CD4-positive, alpha-beta T cell treated with Interleukin-15 for 1 hour (primary cell): ENCODE data around the gene SLC22A6.
A peak's percentile ranks its signal among the peaks of the same experiment; 100 is the strongest.

ENCODE experiments used
- DNase-seq: peaks from one replicate; pipeline ENCODE4 v3.0.0-alpha.2; 2020

Gene SLC22A6, protein sequence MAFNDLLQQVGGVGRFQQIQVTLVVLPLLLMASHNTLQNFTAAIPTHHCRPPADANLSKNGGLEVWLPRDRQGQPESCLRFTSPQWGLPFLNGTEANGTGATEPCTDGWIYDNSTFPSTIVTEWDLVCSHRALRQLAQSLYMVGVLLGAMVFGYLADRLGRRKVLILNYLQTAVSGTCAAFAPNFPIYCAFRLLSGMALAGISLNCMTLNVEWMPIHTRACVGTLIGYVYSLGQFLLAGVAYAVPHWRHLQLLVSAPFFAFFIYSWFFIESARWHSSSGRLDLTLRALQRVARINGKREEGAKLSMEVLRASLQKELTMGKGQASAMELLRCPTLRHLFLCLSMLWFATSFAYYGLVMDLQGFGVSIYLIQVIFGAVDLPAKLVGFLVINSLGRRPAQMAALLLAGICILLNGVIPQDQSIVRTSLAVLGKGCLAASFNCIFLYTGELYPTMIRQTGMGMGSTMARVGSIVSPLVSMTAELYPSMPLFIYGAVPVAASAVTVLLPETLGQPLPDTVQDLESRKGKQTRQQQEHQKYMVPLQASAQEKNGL

DNA sequence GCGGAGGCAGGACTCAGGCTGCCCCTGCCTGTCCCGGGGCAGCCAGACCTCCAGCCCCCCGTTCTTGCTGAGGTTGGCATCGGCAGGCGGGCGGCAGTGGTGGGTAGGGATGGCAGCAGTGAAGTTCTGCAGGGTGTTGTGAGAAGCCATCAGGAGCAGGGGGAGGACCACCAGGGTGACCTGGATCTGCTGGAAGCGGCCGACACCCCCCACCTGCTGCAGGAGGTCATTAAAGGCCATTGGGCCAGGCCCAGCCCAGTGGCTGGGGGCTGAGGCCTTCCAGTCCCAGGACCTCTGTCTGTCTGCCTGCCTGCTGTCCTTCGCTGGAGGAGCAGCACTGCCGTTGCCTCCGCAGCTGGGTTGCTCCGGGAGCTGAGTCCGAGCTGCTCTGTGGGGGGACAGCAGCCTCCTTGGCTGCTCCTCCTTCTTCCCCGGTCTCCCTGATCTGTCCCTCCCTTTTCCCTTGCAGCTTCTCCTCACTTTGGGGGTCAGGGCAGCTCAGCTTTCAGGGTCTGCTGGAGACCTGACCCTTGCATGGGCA is at the start of gene SLC22A6:
Gene SLC22A6, minus strand, starts transcription at position 517 of the 541 bp plus-strand sequence. Its CDS starts 277 bp downstream, at position 240.
- DNase-seq, result no peak

DNA sequence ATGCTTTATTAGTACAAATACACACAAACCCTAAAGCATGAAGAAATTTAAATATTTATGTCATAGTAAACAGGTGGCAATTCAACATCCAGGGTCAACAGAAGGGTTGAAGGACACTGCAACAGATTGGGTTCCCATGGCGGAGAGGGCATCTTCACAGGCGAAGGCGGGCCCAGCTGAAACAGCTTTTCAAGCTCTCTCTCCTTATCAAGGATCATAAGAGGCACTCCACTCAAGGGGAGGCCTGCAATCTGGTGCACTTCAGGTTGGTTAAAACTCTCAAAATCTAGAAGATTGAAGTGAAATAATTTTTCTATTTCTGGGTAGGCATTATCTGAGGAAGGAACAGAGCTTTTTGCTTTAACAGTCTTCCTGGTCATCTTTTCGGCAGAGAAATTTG is 47.7 kb upstream of the SLC22A6 start:
- no peak for DNase-seq

- peak; percentile 75 for DNase-seq
Observed at GRCh38 chr11:63023841-63024648, 39.3 kb upstream of the SLC22A6 start.

DNA sequence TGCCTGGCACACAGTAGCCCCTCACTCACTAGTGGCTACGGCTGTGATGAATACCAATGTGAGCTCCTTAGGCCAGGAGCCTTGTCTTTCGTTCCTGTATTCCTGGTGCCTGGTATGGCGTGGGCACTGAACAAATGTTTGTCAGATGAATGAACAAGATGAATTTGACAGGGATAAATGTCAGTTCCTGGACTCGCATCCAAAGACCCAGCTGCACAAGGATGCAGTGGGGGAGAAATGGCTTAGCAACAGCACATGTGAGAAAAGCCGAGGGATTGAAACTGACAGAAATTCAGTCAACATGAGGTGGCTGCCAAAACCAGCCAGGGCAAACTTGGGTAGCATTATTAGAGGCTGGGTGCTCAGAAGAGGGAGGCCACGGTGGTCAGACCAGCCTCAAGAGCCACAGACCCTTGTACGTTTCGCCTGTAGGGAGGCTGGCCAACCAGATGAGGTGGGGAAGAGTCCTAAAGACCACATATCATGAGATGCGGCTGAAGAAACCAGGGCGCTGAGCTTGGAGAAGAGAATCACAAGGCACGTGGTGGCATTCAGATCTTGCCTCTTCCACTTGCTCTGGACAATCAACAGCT is 38.6 kb upstream of the SLC22A6 start:
- DNase-seq, result no peak

GRCh38 chr11:63022441-63022840 is 37.7 kb upstream of the SLC22A6 start:
- DNase-seq, result no peak

DNA sequence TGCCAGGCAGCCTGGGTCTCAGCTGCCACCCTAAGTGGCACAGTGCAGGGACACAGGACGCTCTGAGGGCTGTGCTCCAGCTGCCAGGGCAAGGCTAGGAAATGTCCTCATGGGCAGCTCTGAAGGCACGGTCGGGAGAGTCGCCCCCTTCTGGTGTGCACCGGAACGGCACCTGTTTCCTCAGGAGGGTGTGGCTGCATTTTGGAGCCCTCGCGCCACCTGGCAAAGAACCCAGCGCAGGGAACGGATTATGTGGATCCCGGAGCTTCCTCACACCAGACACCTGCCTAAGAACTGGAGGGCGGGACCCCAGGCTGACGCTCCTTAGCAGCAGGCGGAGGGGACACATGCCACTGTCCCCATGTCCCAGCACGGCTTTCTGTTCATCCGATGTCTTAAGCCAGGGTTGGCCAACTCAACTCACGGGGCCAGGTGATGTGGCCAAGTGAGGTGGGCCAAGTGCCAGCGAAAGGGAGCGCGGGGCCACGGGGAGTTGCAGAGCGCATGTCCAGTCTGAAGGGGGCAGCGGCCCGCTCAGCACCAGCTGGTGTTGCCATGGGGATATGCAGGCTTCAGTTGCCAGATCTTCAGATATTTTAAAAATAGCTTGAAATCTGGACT is 36.0 kb upstream of the SLC22A6 start:
- DNase-seq, result no peak

- no peak for DNase-seq
Observed at GRCh38 chr11:63019506-63019905, 34.7 kb upstream of the SLC22A6 start.

- DNase-seq, result no peak
Observed at GRCh38 chr11:63017306-63017974, 32.7 kb upstream of the SLC22A6 start.

GRCh38 chr11:63015521-63016215 is 30.9 kb upstream of the SLC22A6 start, which contains the start of gene SLC22A8:
SLC22A8 (minus strand) TSS chr11:63015841; CDS start chr11:63014958, 883 bp downstream.
- no peak for DNase-seq

GRCh38 chr11:63014408-63015055 is 29.8 kb upstream of the SLC22A6 start:
- DNase-seq, result no peak

DNA sequence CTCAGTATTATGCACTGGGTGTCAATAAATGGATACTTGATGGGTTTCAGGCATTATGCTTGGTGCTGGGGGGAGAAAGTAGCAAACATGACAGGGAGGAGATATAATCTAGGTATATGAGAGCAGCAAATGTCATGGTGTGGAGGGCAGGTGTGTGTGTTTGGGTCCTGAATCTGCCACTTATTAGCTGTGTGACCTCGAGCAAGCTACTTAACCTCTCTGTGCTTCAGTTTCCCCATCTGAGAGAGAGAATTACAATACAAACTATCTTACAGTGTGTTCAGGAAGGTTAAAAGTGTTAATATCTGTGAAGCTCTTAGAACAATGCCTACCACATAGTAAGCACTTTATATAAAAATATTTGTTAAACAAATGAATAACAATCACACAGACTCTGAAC is 28.1 kb upstream of the SLC22A6 start:
- DNase-seq, result no peak

DNA sequence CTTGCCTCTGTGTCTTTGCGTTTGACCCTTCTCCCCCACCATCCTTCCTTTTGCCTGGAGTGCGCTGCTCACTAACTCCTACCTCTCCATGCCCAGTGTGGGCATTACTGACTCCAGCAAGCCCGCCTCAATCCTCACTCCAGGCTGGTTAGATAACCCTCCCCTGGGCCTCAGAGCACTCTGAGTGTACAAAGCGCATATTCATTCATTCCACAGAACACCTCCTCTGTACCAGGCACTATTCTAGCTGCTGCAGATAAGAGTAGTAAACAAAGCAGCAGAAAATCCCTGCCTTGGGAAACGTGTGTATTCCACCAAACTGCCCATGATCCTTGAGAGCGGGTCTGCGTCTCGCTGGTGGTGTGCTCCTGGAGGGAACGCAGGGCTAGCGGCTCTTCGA is 27.7 kb upstream of the SLC22A6 start:
- DNase-seq, result no peak

GRCh38 chr11:63010934-63011439 is 26.2 kb upstream of the SLC22A6 start:
- no peak for DNase-seq

- DNase-seq, result no peak
Observed at GRCh38 chr11:63007920-63008319, 23.2 kb upstream of the SLC22A6 start.

- no peak for DNase-seq
Observed at GRCh38 chr11:63001456-63001855, 16.7 kb upstream of the SLC22A6 start.

DNA sequence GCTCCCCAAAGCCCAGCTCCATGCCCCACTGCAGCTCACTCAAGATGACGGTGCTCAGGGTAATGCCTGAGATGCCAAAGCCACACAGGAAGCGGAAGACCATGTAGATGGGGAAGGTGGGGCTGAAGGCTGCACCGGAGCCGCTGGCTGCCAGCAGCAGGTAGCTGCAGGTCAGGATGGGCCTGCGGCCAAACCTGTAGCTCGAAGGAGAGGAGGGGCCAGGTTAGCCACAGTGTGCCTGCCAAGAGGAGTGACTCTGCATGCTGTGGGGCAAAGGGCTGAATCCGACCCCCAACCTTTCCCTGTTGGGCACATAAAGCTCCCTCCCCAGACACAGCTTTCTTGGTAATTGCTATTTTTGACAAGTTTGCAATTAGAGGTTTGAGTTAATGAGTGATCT is 14.9 kb upstream of the SLC22A6 start:
- DNase-seq, result no peak

DNA sequence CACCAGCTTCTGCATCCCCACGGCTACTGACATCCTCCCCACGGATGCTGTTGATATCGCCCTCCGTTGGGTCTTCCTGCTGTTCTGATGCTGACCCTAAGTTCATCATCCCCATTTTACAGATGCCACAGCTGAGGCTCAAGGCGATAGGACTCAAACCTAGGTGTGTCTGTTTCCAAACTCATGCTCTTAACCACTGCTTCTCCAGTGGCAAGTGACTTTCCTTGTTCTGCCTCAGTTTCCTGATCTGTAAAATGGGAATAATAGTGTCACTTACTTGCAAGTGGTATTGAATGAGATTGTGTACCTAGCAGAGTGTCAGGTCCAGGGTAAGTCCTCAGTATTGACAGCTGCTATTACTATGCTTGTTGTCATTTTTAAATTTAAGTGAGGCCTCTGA is 14.4 kb upstream of the SLC22A6 start:
- DNase-seq, result no peak

DNA sequence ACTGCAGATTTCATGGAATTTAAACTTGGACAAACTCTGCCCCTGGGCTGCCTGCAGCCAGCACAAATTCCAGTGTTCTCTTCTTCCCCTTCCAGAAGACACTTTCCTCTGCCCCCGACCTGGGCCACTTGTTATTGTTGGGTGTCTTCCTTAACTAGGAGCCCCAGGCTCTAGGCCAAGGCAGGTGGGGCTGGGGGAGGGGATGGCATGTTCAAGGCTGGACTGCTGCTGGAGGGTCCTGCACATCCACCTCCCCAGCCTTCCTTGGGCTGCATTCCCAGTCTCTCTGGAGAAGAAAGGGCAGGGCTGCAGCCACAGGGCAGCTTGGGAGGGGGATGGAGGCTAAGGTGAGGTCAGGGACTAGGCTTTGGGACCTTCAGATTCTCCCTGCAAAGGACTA is 11.5 kb upstream of the SLC22A6 start:
- no peak for DNase-seq

- no peak for DNase-seq
Observed at GRCh38 chr11:62994775-62995174, 10.0 kb upstream of the SLC22A6 start.

GRCh38 chr11:62988276-62988675 is 3.5 kb upstream of the SLC22A6 start:
- no peak for DNase-seq
